Measurements from ENCODE around the gene RPUSD1.

DNA sequence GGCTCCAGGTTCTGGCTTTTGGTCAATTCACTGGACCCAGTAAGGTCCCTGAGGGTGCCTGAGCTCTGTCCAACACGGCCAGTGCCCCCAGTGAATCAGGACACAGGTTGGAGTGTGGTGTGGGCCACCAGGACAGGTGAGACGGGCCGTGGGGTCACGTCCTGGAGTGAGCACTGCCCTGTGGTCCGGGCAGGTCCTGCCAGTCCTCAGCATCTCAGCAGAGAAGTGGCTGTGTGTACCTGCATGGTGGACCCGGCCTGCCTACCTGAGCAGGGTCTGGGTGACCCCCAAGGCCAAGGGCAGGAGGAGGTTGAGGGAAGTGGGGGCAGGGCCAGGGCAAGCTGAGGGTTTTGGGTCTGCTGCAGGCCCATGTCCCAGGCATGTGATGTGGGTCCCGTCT is 14.3 kb upstream of the RPUSD1 start:
- TF ChIP-seq CTCF (CRISPR knock-in tag; IDR thresholded peaks at IDR 0.05): no peak
- no peak for TF ChIP-seq UBTF (CRISPR knock-in tag; IDR thresholded peaks at IDR 0.05)
- TF ChIP-seq REST (IDR thresholded peaks at IDR 0.05; ENCODE audit: borderline replicate concordance in 1 of 2, low read depth in 1 of 2, low read length in 2 of 2): no peak
- no peak for TF ChIP-seq ZBTB21 (CRISPR knock-in tag; IDR thresholded peaks at IDR 0.05)
- TF ChIP-seq RNF219 (CRISPR knock-in tag; IDR thresholded peaks at IDR 0.05): no peak
